CD4-positive, alpha-beta T cell (primary cell): ENCODE results near the gene ZNF74. TPM values are rescaled to one million over a fixed set of nuclear protein-coding genes. Genes with fewer than 3 reads are reported as not detected.

Source experiments
- ATAC-seq: fragments of 200-7000 bp; cut with Tn5 transposase; one replicate; pipeline ENCODE4 v1.10.0; 2022; ENCODE audit warnings: mild to moderate bottlenecking; ENCODE audit not compliant: poor library complexity
- CTCF ChIA-PET: fragments of 350-600 bp; sonication (Branson Sonifier 250); formaldehyde crosslinking; loops from one replicate; lab custom pipeline; 2021; ENCODE audit warnings: antibody characterized with exemption, inconsistent platforms; lab: Charles Lee
- POLR2A ChIA-PET: fragments of 350-600 bp; sonication (Branson Sonifier 250); formaldehyde crosslinking; loops from one replicate; lab custom pipeline; 2021; ENCODE audit warnings: antibody characterized with exemption, inconsistent platforms; lab: Charles Lee
- DNase-seq, 14 experiments: peaks; one replicate each; pipeline ENCODE4 v3.0.0-alpha.2; 2013 to 2020; ENCODE audit warnings: mixed read lengths in 2 of 14
- H3K27ac ChIP-seq, 2 donors: one replicate each; pipeline versions ENCODE4 v1.5.1 to v1.7.0; 2013; ENCODE audit warnings: low read length in 2 of 2, low read depth in 1 of 2, mild to moderate bottlenecking in 1 of 2
- H3K27me3 ChIP-seq, 2 experiments: 1 replicate in 1 of 2; 2 replicates in 1 of 2; pipeline versions ENCODE4 v1.6.1 to v1.7.0; 2013; ENCODE audit warnings: low read length in 2 of 2, control low read depth in 1 of 2, mild to moderate bottlenecking in 1 of 2, moderate library complexity in 1 of 2; ENCODE audit not compliant: insufficient read depth in 2 of 2, control insufficient read depth in 1 of 2
- H3K36me3 ChIP-seq: one replicate; pipeline ENCODE4 v1.6.1; 2013; ENCODE audit warnings: low read length, control low read depth; ENCODE audit not compliant: insufficient read depth
- H3K4me1 ChIP-seq: one replicate; pipeline ENCODE4 v1.6.1; 2013; ENCODE audit warnings: low read length, control low read depth; ENCODE audit not compliant: insufficient read depth
- H3K4me3 ChIP-seq: one replicate; pipeline ENCODE4 v1.5.1; 2013; ENCODE audit warnings: mild to moderate bottlenecking, low read length, moderate library complexity
- H3K9me3 ChIP-seq, 2 experiments: 1 replicate in 1 of 2; 2 replicates in 1 of 2; pipeline versions ENCODE4 v1.6.1 to v1.7.0; 2013; ENCODE audit warnings: low read length in 2 of 2, mild to moderate bottlenecking in 2 of 2, control low read depth in 1 of 2, moderate library complexity in 1 of 2; ENCODE audit not compliant: control insufficient read depth in 1 of 2, insufficient read depth in 1 of 2
- H3K27ac Mint-ChIP-seq: one replicate; pipeline ENCODE4 v1.8.0; 2020; ENCODE audit warnings: mixed read lengths
- H3K27me3 Mint-ChIP-seq: one replicate; pipeline ENCODE4 v1.8.0; 2021; ENCODE audit warnings: mixed read lengths
- H3K36me3 Mint-ChIP-seq: one replicate; pipeline ENCODE4 v1.8.0; 2021; ENCODE audit warnings: low read depth, mixed read lengths
- H3K4me1 Mint-ChIP-seq: one replicate; pipeline ENCODE4 v1.8.0; 2021; ENCODE audit warnings: low read depth, mixed read lengths
- H3K4me3 Mint-ChIP-seq: one replicate; pipeline ENCODE4 v1.8.0; 2020; ENCODE audit warnings: mild to moderate bottlenecking, mixed read lengths
- H3K9me3 Mint-ChIP-seq: one replicate; pipeline ENCODE4 v1.8.0; 2020; ENCODE audit warnings: mixed read lengths
- intact Hi-C, 2 experiments: fragments of 100-400 bp; cut with DNase I in 1 of 2; cut with micrococcal nuclease in 1 of 2; formaldehyde crosslinking; loops; one replicate each; pipeline versions ENCODE4 v1.15.1 to v1.9.0; 2023 to 2025; cut with DNase I, micrococcal nuclease
- total RNA-seq, 174 experiments: library from RNA in 2 of 174; stranded (reverse) in 2 of 174; gene quantifications; one replicate each; pipeline ENCODE4 v1.2.3 and lab custom pipeline; 2021 to 2026
- TF ChIP-seq, protein P1 (sequence below): fragments of 200-600 bp; IDR thresholded peaks from one replicate; pipeline ENCODE4 v1.8.0; 2022; ENCODE audit warnings: antibody characterized with exemption, mild to moderate bottlenecking

ZNF74 gene
- total RNA-seq, 2 experiments from 2014 or later, result 1.7 to 2.3 TPM

DNA sequence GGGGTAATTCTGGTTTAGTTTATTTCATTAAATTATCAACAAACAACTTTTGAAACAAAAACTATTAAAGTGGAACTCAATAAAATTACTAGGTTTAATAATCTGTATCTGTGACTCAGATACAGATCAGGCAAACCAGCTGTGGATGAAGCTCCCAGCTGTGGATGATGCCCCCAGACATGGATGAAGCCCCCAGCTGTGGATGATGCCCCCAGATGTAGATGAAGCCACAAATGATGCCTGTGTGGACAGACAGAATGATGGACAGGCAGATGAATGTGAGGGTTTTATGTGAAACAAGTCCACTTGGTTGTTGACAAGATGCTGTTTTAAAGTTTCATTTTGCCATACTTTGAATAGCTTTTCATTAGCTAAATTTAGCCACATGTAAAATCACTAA, 5.8 kb upstream of the ZNF74 start:
- intact Hi-C loops, result no loop called here
- peaks cover 2% of the 10 kb centered on the region for H3K4me1 ChIP-seq
- no peaks in the 10 kb centered on the region for H3K27me3 Mint-ChIP-seq
- H3K36me3 Mint-ChIP-seq, result no peaks in the 10 kb centered on the region
- no peak overlapping the region for H3K27ac ChIP-seq
- no peak for DNase-seq
- no peaks in the 10 kb centered on the region for H3K27me3 ChIP-seq
- CTCF ChIA-PET, result no interaction called here
- no peak overlapping the region for H3K4me3 ChIP-seq
- H3K9me3 ChIP-seq, result peaks cover 0 to 4% of the 10 kb centered on the region in 2 experiments
- H3K4me1 Mint-ChIP-seq, result no peaks in the 10 kb centered on the region
- POLR2A ChIA-PET, result no interaction called here
- H3K27ac Mint-ChIP-seq, result no peak overlapping the region
- ATAC-seq, result no peak
- H3K9me3 Mint-ChIP-seq, result no peaks in the 10 kb centered on the region
- TF ChIP-seq, protein P1, sequence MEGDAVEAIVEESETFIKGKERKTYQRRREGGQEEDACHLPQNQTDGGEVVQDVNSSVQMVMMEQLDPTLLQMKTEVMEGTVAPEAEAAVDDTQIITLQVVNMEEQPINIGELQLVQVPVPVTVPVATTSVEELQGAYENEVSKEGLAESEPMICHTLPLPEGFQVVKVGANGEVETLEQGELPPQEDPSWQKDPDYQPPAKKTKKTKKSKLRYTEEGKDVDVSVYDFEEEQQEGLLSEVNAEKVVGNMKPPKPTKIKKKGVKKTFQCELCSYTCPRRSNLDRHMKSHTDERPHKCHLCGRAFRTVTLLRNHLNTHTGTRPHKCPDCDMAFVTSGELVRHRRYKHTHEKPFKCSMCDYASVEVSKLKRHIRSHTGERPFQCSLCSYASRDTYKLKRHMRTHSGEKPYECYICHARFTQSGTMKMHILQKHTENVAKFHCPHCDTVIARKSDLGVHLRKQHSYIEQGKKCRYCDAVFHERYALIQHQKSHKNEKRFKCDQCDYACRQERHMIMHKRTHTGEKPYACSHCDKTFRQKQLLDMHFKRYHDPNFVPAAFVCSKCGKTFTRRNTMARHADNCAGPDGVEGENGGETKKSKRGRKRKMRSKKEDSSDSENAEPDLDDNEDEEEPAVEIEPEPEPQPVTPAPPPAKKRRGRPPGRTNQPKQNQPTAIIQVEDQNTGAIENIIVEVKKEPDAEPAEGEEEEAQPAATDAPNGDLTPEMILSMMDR, result no peak
- H3K4me3 Mint-ChIP-seq, result no peak overlapping the region
- H3K36me3 ChIP-seq, result no peaks in the 10 kb centered on the region

DNA sequence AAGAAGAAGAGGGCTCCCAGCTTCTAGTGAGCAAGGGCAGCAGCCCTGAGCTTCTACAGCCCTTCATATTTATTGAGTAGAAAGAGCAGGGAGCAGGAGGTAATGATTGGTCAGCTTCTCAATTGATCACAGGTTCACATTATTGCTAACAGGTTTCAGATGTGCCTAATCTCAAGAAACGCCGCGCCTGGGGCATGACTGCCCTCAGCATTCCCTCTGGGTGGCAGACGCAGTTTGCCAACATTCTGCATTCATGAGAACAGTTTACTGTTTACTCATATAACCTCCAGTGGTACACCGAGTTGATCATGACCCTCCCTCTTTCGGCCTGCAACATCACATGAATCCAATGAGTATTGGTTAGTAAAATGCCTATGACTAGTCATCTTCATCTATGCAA, 4.7 kb upstream of the ZNF74 start:
- H3K36me3 Mint-ChIP-seq, result no peaks in the 10 kb centered on the region

DNA sequence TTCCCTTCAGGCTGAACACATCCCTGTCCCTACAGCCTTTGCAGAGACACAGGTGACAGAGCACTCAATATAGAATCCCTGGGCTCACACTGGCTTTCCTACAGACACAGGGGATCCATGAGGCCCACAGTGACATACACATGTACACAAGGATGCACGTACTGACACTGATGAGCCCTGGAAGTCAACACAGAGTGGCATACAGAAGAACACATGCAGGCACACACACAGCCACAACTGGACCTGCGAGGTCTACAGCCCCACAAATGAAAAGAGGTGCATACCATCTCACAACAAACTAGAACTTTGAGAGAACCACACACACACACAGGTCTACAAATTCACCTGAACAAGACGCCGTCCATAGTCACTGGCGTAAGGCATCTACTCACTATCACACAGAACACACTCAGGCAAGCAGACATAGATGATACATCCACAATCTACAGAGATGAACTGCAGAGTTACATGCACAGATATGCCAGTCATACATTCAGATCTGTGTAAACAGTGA, 3.5 kb upstream of the ZNF74 start:
- H3K27me3 ChIP-seq, result no peaks in the 10 kb centered on the region
- DNase-seq (no peak), ATAC-seq (no peak)
- H3K4me3 ChIP-seq, result no peak overlapping the region
- H3K36me3 ChIP-seq, result no peaks in the 10 kb centered on the region
- no peak overlapping the region for H3K27ac ChIP-seq
- no peaks in the 10 kb centered on the region for H3K9me3 Mint-ChIP-seq
- TF ChIP-seq, protein P1, result no peak
- peaks cover 0 to 4% of the 10 kb centered on the region in 2 experiments for H3K9me3 ChIP-seq
- peaks cover 23% of the 10 kb centered on the region for H3K4me1 ChIP-seq
- no peaks in the 10 kb centered on the region for H3K36me3 Mint-ChIP-seq
- H3K27me3 Mint-ChIP-seq, result no peaks in the 10 kb centered on the region
- peaks cover 11% of the 10 kb centered on the region for H3K4me1 Mint-ChIP-seq
- H3K27ac Mint-ChIP-seq, result peak overlapping the region; percentile 44
- ChIA-PET CTCF (no interaction called here), POLR2A (no interaction called here)
- intact Hi-C loops, result loop anchor here (5.0 to 10.0 kb wide), 5 partner anchors 68 to 467 kb away; partner anchors contain the start of genes ARVCF (in 1 of the 2), DGCR6L (in 1 of the 2), PI4KA (in 1 of the 2) and RANBP1 (in 1 of the 2)
- H3K4me3 Mint-ChIP-seq, result peak overlapping the region; percentile 23

More for the DNA sequence above, 4.7 kb upstream of the ZNF74 start:
- peaks cover 5% of the 10 kb centered on the region for H3K4me1 Mint-ChIP-seq
- H3K36me3 ChIP-seq, result no peaks in the 10 kb centered on the region
- H3K27me3 Mint-ChIP-seq, result no peaks in the 10 kb centered on the region
- H3K9me3 ChIP-seq, result peaks cover 0 to 4% of the 10 kb centered on the region in 2 experiments
- H3K9me3 Mint-ChIP-seq, result no peaks in the 10 kb centered on the region
- no peak overlapping the region for H3K27ac Mint-ChIP-seq
- H3K4me3 ChIP-seq, result no peak overlapping the region
- TF ChIP-seq, protein P1, result no peak
- intact Hi-C loops, result no loop called here
- H3K27me3 ChIP-seq, result no peaks in the 10 kb centered on the region
- CTCF ChIA-PET, result no interaction called here
- ATAC-seq (no peak), DNase-seq (no peak)
- H3K4me3 Mint-ChIP-seq, result no peak overlapping the region
- no peak overlapping the region for H3K27ac ChIP-seq
- POLR2A ChIA-PET, result no interaction called here
- H3K4me1 ChIP-seq, result peaks cover 11% of the 10 kb centered on the region
